ENCODE results near the gene KCNQ4. TPM values are rescaled to one million over a fixed set of nuclear protein-coding genes. Genes with fewer than 3 reads are reported as not detected.
A peak's percentile ranks its signal among the peaks of the same experiment; 100 is the strongest.

KCNQ4 gene
- total and polyA plus RNA-seq, 2 of the 13 experiments (the other 11 are each of a cell fraction or from before 2014, with no cell fraction given), result 0.02 to 0.09 TPM

DNA sequence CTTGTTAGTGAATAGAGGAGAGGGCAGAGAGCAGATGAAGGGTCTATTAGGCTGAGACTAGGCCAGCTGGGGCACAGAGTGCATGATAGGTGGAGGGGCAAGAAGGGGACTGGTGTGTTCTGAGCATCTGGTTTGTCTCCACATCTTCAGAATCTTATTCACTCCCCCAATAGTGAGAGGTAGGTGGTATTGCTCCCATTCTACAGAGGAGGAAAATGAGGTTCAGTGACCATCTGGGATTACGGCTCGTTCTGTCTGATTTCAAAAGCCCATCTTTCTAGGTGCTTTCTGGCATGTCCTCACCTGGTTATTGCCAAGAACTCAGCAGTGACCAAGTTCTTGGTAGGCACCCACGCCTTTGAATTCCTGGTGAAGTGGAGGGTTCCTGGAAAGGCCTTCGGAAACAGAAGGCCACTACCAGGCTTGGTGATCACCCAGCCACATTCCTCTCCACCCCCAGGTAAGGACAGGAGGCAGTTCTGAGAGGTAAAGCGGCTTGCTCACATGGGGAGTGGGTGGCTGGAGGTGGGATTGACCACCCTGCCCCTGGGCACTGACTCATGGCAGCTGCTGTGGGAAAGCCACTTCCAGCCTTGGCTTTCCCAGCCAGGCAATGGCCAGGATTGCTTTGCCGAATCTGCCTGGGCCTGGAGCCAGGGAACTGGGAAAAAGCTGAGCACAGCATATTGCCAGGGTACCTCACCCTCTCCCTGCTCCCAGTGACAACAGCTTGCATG lies 97.4 kb downstream of the KCNQ4 start:
- TF ChIP-seq ZNF235 (CRISPR knock-in tag; IDR thresholded peaks at IDR 0.05; ENCODE audit: borderline replicate concordance) (no peak), MAFF (IDR thresholded peaks at IDR 0.05; ENCODE audit: low read depth, low read length) (peak; percentile 42; the same call in 1 of the 2 replicates), MAFK (conservative IDR thresholded peaks at IDR 0.05 in 1 of 2, IDR thresholded peaks at IDR 0.05 in 1 of 2; ENCODE audit: low read length in 2 of 2) (peak; percentile 51 to 79)
- POLR2A ChIA-PET, result interaction anchor here (1.0 kb wide), 1 partner anchor 19 kb away, joined by 5 read pairs; the partner anchor contains the start of gene CITED4
- H3K9ac ChIP-seq (ENCODE audit: insufficient read depth, low read depth, low read length), result no peak overlapping the region
- H3K36me3 ChIP-seq (replicated peaks in 1 of 2; ENCODE audit: control insufficient read depth in 1 of 2, insufficient read depth in 2 of 2, low read length in 2 of 2), result no peaks in the 10 kb centered on the region
- in situ Hi-C loops (cut with HindIII; ENCODE audit: extremely low pct_ligation_motif_present, low pct_unique_long_range_greater_than_20kb), result no loop called here
- no peak overlapping the region for H3K27ac ChIP-seq (ENCODE audit: extremely low read length, insufficient read depth, low read length)
- FAIRE-seq (no peak), ATAC-seq (no peak), DNase-seq (ENCODE audit: low spot score) (no peak)
- H3K79me2 ChIP-seq (ENCODE audit: insufficient read depth, low read length), result no peaks in the 10 kb centered on the region
- peaks cover 1 to 6% of the 10 kb centered on the region in 2 experiments; a peak in 2 of 5 replicates for H3K27me3 ChIP-seq (ENCODE audit: control insufficient read depth in 1 of 2, insufficient read depth in 2 of 2, low read length in 2 of 2)
- H3K4me2 ChIP-seq (ENCODE audit: low read depth, low read length), result no peak overlapping the region
- no TSS peak for BruUV-seq (replicated peaks)
- H4K20me1 ChIP-seq (ENCODE audit: insufficient read depth, low read length), result no peaks in the 10 kb centered on the region
- H3K9me3 ChIP-seq (ENCODE audit: low read length), result peaks cover 6% of the 10 kb centered on the region
- CTCF ChIA-PET (ENCODE audit: low intra/inter-chr PET ratio, low total read pairs), result no interaction called here
- intact Hi-C loops (cut with micrococcal nuclease; ENCODE audit: unreplicated experiment), result no loop called here
- 44% methylated on average over 2 of the region's 6 CpGs for WGBS (ENCODE audit: low lambda C conversion rate)
- 0 out of 2 replicates have a peak, but pooled peaks cover under 1% of the 10 kb centered on the region for H3K4me1 ChIP-seq (ENCODE audit: insufficient read depth, low read length)
- H3K4me3 ChIP-seq (replicated peaks in 1 of 3; ENCODE audit: insufficient read depth in 1 of 3, low read depth in 2 of 3, low read length in 3 of 3), result no peak overlapping the region
- no peak overlapping the region for H2AFZ ChIP-seq (ENCODE audit: low read length)

DNA sequence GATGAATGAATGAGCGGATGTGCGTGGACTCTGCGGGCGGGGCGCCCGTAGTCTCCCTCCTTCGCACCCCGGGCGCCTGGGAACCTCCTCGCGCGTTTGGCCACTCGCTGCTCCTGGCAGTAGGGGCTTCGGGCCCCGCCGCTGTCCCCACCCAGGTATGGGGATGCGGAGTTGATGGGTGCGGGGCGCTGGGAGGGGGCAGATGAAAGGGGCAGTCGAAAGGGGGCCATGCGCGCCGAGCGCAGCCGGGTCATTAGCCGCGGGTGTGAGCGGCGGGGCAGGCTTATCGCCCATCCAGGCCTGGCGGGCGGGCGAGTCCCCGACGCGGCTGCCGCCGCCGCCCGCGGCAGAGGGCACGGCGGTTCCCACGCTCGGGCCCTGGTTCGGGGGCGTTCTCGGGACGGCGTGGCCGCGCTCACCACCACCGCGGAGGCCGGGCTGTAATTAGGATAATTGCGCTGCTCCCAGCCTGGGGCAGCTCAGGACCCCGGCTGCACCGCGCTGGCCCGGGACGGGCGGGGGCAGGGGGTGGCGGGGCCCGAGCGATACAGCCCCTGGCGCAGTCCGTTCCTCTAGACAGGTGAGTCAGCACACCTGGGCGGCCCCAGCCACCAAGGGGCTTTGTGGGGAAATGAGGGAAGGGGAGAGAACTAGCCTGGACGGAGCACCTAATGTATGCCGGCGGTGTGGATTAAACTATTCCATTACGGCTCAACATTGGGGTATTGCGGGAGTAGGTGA lies 100.6 kb downstream of the KCNQ4 start:
- DNase-seq (ENCODE audit: low spot score) (no peak), FAIRE-seq (no peak), ATAC-seq (no peak)
- H4K20me1 ChIP-seq (ENCODE audit: insufficient read depth, low read length), result no peaks in the 10 kb centered on the region
- no peak overlapping the region for H3K9ac ChIP-seq (ENCODE audit: insufficient read depth, low read depth, low read length)
- no peak overlapping the region for H3K4me3 ChIP-seq (replicated peaks in 1 of 3; ENCODE audit: insufficient read depth in 1 of 3, low read depth in 2 of 3, low read length in 3 of 3)
- no peak overlapping the region for H2AFZ ChIP-seq (ENCODE audit: low read length)
- no peak overlapping the region for H3K27ac ChIP-seq (ENCODE audit: extremely low read length, insufficient read depth, low read length)
- in situ Hi-C loops (cut with HindIII; ENCODE audit: extremely low pct_ligation_motif_present, low pct_unique_long_range_greater_than_20kb) (no loop called here), intact Hi-C loops (cut with micrococcal nuclease; ENCODE audit: unreplicated experiment) (no loop called here)
- BruUV-seq (replicated peaks), result no TSS peak
- ChIA-PET POLR2A (no interaction called here), CTCF (ENCODE audit: low intra/inter-chr PET ratio, low total read pairs) (no interaction called here)
- H3K79me2 ChIP-seq (ENCODE audit: insufficient read depth, low read length), result no peaks in the 10 kb centered on the region
- no peak overlapping the region for H3K4me2 ChIP-seq (ENCODE audit: low read depth, low read length)
- H3K27me3 ChIP-seq (ENCODE audit: control insufficient read depth in 1 of 2, insufficient read depth in 2 of 2, low read length in 2 of 2), result peaks cover 1 to 6% of the 10 kb centered on the region in 2 experiments; a peak in 2 of 5 replicates
- 89% methylated on average over 42 of the region's 73 CpGs for WGBS (ENCODE audit: low lambda C conversion rate)
- H3K36me3 ChIP-seq (replicated peaks in 1 of 2; ENCODE audit: control insufficient read depth in 1 of 2, insufficient read depth in 2 of 2, low read length in 2 of 2), result no peaks in the 10 kb centered on the region
- no peaks in the 10 kb centered on the region for H3K9me3 ChIP-seq (ENCODE audit: low read length)
- peaks cover 11% of the 10 kb centered on the region for H3K4me1 ChIP-seq (ENCODE audit: insufficient read depth, low read length)
- no peak for TF ChIP-seq ZNF883 (CRISPR knock-in tag; IDR thresholded peaks at IDR 0.05; ENCODE audit: not compliant biosample characterization)
- TF ChIP-seq, protein P1, sequence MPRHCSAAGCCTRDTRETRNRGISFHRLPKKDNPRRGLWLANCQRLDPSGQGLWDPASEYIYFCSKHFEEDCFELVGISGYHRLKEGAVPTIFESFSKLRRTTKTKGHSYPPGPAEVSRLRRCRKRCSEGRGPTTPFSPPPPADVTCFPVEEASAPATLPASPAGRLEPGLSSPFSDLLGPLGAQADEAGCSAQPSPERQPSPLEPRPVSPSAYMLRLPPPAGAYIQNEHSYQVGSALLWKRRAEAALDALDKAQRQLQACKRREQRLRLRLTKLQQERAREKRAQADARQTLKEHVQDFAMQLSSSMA (CRISPR knock-in tag; IDR thresholded peaks at IDR 0.05), result no peak
- TF ChIP-seq, protein P2, sequence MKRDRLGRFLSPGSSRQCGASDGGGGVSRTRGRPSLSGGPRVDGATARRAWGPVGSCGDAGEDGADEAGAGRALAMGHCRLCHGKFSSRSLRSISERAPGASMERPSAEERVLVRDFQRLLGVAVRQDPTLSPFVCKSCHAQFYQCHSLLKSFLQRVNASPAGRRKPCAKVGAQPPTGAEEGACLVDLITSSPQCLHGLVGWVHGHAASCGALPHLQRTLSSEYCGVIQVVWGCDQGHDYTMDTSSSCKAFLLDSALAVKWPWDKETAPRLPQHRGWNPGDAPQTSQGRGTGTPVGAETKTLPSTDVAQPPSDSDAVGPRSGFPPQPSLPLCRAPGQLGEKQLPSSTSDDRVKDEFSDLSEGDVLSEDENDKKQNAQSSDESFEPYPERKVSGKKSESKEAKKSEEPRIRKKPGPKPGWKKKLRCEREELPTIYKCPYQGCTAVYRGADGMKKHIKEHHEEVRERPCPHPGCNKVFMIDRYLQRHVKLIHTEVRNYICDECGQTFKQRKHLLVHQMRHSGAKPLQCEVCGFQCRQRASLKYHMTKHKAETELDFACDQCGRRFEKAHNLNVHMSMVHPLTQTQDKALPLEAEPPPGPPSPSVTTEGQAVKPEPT (CRISPR knock-in tag; IDR thresholded peaks at IDR 0.05; ENCODE audit: low read depth), result no peak
- TF ChIP-seq ZNF674 (CRISPR knock-in tag; IDR thresholded peaks at IDR 0.05; ENCODE audit: low read depth), result no peak
- TF ChIP-seq BORCS8-MEF2B (CRISPR knock-in tag; IDR thresholded peaks at IDR 0.05), result no peak
- no peak for TF ChIP-seq ZBTB38 (CRISPR knock-in tag; IDR thresholded peaks at IDR 0.05)
- no peak for TF ChIP-seq ZMYM4 (CRISPR knock-in tag; IDR thresholded peaks at IDR 0.05)
- TF ChIP-seq GTF3A (CRISPR knock-in tag; conservative IDR thresholded peaks at IDR 0.05), result no peak
- TF ChIP-seq ZNF570 (CRISPR knock-in tag; IDR thresholded peaks at IDR 0.05; ENCODE audit: borderline replicate concordance), result no peak
- TF ChIP-seq ZSCAN12 (CRISPR knock-in tag; IDR thresholded peaks at IDR 0.05), result no peak
- no peak for TF ChIP-seq RARA (CRISPR knock-in tag; IDR thresholded peaks at IDR 0.05)
- no peak for TF ChIP-seq GATAD1 (CRISPR knock-in tag; IDR thresholded peaks at IDR 0.05)

Measured in HepG2 (cell line).